Measurements from ENCODE around the gene PRKCA. TPM values are rescaled to one million over a fixed set of nuclear protein-coding genes. Genes with fewer than 3 reads are reported as not detected.

PRKCA gene
- total and polyA plus RNA-seq, 10 of the 15 experiments (the other 5 are each of a cell fraction or from before 2014, with no cell fraction given) = 0.11 to 14.6 (median 0.72) TPM

- no peaks in the 10 kb centered on the region for H3K9me3 ChIP-seq (replicated peaks; ENCODE audit: control insufficient read depth, insufficient read depth, low read length)
- no peak overlapping the region for H3K27ac ChIP-seq (ENCODE audit: control insufficient read depth, insufficient read depth)
- in situ Hi-C loops (cut with MboI) = loop anchor here (25.0 kb wide), 2 partner anchors 730 to 930 kb away; no protein-coding TSS in a partner anchor
- H3K9ac ChIP-seq (ENCODE audit: control insufficient read depth, insufficient read depth, low read length) = no peak overlapping the region
- H3K79me2 ChIP-seq (ENCODE audit: control insufficient read depth, insufficient read depth, low read length) = no peaks in the 10 kb centered on the region
- BruUV-seq (replicated peaks) = no TSS peak
- SMC1A ChIA-PET (ENCODE audit: uncharacterized antibody, unreplicated experiment) = interaction anchor here (1.0 to 4.5 kb wide), 4 partner anchors 10 to 202 kb away, joined by 3 to 25 read pairs (median 9); no protein-coding TSS in a partner anchor
- RAD21 ChIA-PET (ENCODE audit: unreplicated experiment) = interaction anchor here (2.5 to 3.8 kb wide), 4 partner anchors 7 to 40 kb away, joined by 13 to 69 read pairs (median 18); no protein-coding TSS in a partner anchor
- H3K36me3 ChIP-seq (ENCODE audit: control insufficient read depth in 2 of 2, insufficient read depth in 2 of 2, low read length in 1 of 2) = no peaks in the 10 kb centered on the region
- CTCF ChIA-PET = interaction anchor here (0.7 to 2.2 kb wide), 2 partner anchors 375 to 952 kb away, joined by 4 to 7 read pairs; no protein-coding TSS in a partner anchor
- no peak overlapping the region for H2AFZ ChIP-seq (ENCODE audit: control insufficient read depth, low read depth, low read length)
- no peak for FAIRE-seq
- intact Hi-C loops (cut with micrococcal nuclease; ENCODE audit: unreplicated experiment) = loop anchor here (5.0 kb wide), 1 partner anchor 140 kb away; no protein-coding TSS in a partner anchor
- H3K4me3 ChIP-seq = no peak overlapping the region
- ATAC-seq = no peak
- H4K20me1 ChIP-seq (ENCODE audit: control insufficient read depth, insufficient read depth) = no peaks in the 10 kb centered on the region
- no peak for DNase-seq (ENCODE audit: low read depth, low spot score)
- H3K27me3 ChIP-seq (replicated peaks in 1 of 2; ENCODE audit: control insufficient read depth in 2 of 2, insufficient read depth in 2 of 2, low read length in 1 of 2) = no peaks in the 10 kb centered on the region
- H3K4me2 ChIP-seq (ENCODE audit: control insufficient read depth, insufficient read depth) = peak overlapping the region; percentile 34
- H3K4me1 ChIP-seq (ENCODE audit: control insufficient read depth, insufficient read depth, low read length) = peaks cover 21% of the 10 kb centered on the region
- POLR2A ChIA-PET = interaction anchor here (0.6 kb wide), 1 partner anchor 94 kb away, joined by 6 read pairs; no protein-coding TSS in a partner anchor
- 23% methylated on average over 1 of the region's 1 CpG for WGBS (ENCODE audit: insufficient coverage, insufficient replicate concordance, low lambda C conversion rate, missing lambda C conversion rate)
- TF ChIP-seq BMI1 (IDR thresholded peaks at IDR 0.05; ENCODE audit: borderline replicate concordance) (no peak), CREB1 (IDR thresholded peaks at IDR 0.05; ENCODE audit: low read depth) (no peak), SMAD1 (IDR thresholded peaks at IDR 0.05; ENCODE audit: low read depth, partially characterized antibody) (no peak), SIN3A (IDR thresholded peaks at IDR 0.05; ENCODE audit: low read depth, low read length) (no peak), PKNOX1 (IDR thresholded peaks at IDR 0.05) (no peak), CHD4 (IDR thresholded peaks at IDR 0.05) (no peak), PBX3 (IDR thresholded peaks at IDR 0.05; ENCODE audit: insufficient replicate concordance, low read depth, low read length) (no peak), NFYA (IDR thresholded peaks at IDR 0.05; ENCODE audit: borderline replicate concordance, low read depth, low read length) (no peak), BCLAF1 (IDR thresholded peaks at IDR 0.05) (no peak), BHLHE40 (IDR thresholded peaks at IDR 0.05; ENCODE audit: borderline replicate concordance in 1 of 2, low read depth in 2 of 2, low read length in 1 of 2) (no peak), MLLT1 (IDR thresholded peaks at IDR 0.05) (no peak), TCF7 (IDR thresholded peaks at IDR 0.05; ENCODE audit: borderline replicate concordance) (no peak), EGR1 (IDR thresholded peaks at IDR 0.05; ENCODE audit: borderline replicate concordance in 1 of 2, low read depth in 2 of 2, low read length in 2 of 2) (no peak), IRF4 (IDR thresholded peaks at IDR 0.05; ENCODE audit: low read depth, low read length) (no peak), POLR2AphosphoS2 (IDR thresholded peaks at IDR 0.05; ENCODE audit: low read depth, low read length) (no peak)
Measured at GRCh38 chr17:66706851-66707450, 404.5 kb downstream of the PRKCA start.

Measured in GM12878 (cell line).